Astrocyte (in vitro differentiated cells and primary cell): Measurements from ENCODE around the gene CD9. TPM values are rescaled to one million over a fixed set of nuclear protein-coding genes. Genes with fewer than 3 reads are reported as not detected.

Experiments
- DNase-seq: peaks from one replicate; pipeline ENCODE4 v3.0.0-alpha.2; 2010; ENCODE audit warnings: low read depth
- FAIRE-seq: peaks from 2 replicates; lab custom pipeline; 2011; peaks lifted over from hg19 to GRCh38; lab: Jason Lieb, UNC
- H2AFZ ChIP-seq: 2 replicates; pipeline ENCODE4 v1.6.0; 2012; ENCODE audit warnings: low read depth, low read length, inconsistent platforms
- H3K27ac ChIP-seq: 2 replicates; pipeline ENCODE4 v1.5.1; 2011; ENCODE audit warnings: low read depth, low read length, inconsistent platforms
- H3K27me3 ChIP-seq: 2 replicates; pipeline ENCODE4 v1.6.0; 2011; ENCODE audit warnings: low read length, inconsistent platforms; ENCODE audit not compliant: insufficient read depth
- H3K36me3 ChIP-seq: 2 replicates; pipeline ENCODE4 v1.5.1; 2011; ENCODE audit warnings: low read length, inconsistent platforms; ENCODE audit not compliant: insufficient read depth
- H3K4me1 ChIP-seq: 2 replicates; pipeline ENCODE4 v1.5.1; 2011; ENCODE audit warnings: low read length, inconsistent platforms; ENCODE audit not compliant: insufficient read depth
- H3K4me2 ChIP-seq: 2 replicates; pipeline ENCODE4 v1.6.0; 2012; ENCODE audit warnings: low read length, inconsistent platforms
- H3K4me3 ChIP-seq: 2 replicates; pipeline ENCODE4 v1.5.1; 2011; ENCODE audit warnings: low read depth, mild to moderate bottlenecking, low read length, inconsistent platforms; ENCODE audit not compliant: insufficient read depth
- H3K79me2 ChIP-seq: 2 replicates; pipeline ENCODE4 v1.6.0; 2012; ENCODE audit warnings: mild to moderate bottlenecking, low read length, inconsistent platforms; ENCODE audit not compliant: insufficient read depth
- H3K9ac ChIP-seq: 2 replicates; pipeline ENCODE4 v1.6.0; 2012; ENCODE audit warnings: mild to moderate bottlenecking, low read length, inconsistent platforms
- H3K9me3 ChIP-seq: 2 replicates; pipeline ENCODE4 v1.5.1; 2012; ENCODE audit warnings: low read depth, mild to moderate bottlenecking, low read length, inconsistent platforms; ENCODE audit not compliant: insufficient read depth
- H4K20me1 ChIP-seq: 2 replicates; pipeline ENCODE4 v1.6.0; 2012; ENCODE audit warnings: low read length, inconsistent platforms; ENCODE audit not compliant: insufficient read depth
- H3K27ac Mint-ChIP-seq: one replicate; pipeline ENCODE4 v1.8.0; 2021; ENCODE audit warnings: mild to moderate bottlenecking, mixed read lengths; ENCODE audit not compliant: unreplicated experiment
- H3K27me3 Mint-ChIP-seq: one replicate; pipeline ENCODE4 v1.8.0; 2021; ENCODE audit warnings: low read depth, mixed read lengths; ENCODE audit not compliant: unreplicated experiment
- H3K36me3 Mint-ChIP-seq: one replicate; pipeline ENCODE4 v1.8.0; 2021; ENCODE audit warnings: low read depth, mixed read lengths; ENCODE audit not compliant: unreplicated experiment
- H3K4me1 Mint-ChIP-seq: one replicate; pipeline ENCODE4 v1.8.0; 2021; ENCODE audit warnings: low read depth, mixed read lengths; ENCODE audit not compliant: unreplicated experiment
- H3K4me3 Mint-ChIP-seq: one replicate; pipeline ENCODE4 v1.8.0; 2021; ENCODE audit warnings: mild to moderate bottlenecking, moderate library complexity, mixed read lengths; ENCODE audit not compliant: unreplicated experiment
- H3K9me3 Mint-ChIP-seq: one replicate; pipeline ENCODE4 v1.8.0; 2021; ENCODE audit warnings: mild to moderate bottlenecking, mixed read lengths; ENCODE audit not compliant: unreplicated experiment
- CTCF ChIP-seq: IDR thresholded peaks from 2 replicates; pipeline ENCODE4 v1.5.1; 2011; ENCODE audit warnings: low read depth, mild to moderate bottlenecking, inconsistent platforms, low read length, moderate library complexity; ENCODE audit not compliant: insufficient read depth
- EZH2 ChIP-seq: IDR thresholded peaks from 2 replicates; pipeline ENCODE4 v1.6.1; 2012; ENCODE audit warnings: mild to moderate bottlenecking, low read length, inconsistent platforms; ENCODE audit not compliant: insufficient read depth
- total RNA-seq: library from RNA; stranded (reverse); gene quantifications from 2 replicates; pipeline ENCODE4 v1.2.1, GENCODE V29; 2021

The CD9 gene
- total RNA-seq, 1 donor from 2014 or later, result 52.2 TPM

- H3K4me1 Mint-ChIP-seq, result peaks cover 12% of the 10 kb centered on the region
- no peak for TF ChIP-seq CTCF
- TF ChIP-seq EZH2, result no peak
- no peak for FAIRE-seq
- H3K4me3 Mint-ChIP-seq, result no peak overlapping the region
- H3K27me3 Mint-ChIP-seq, result peaks cover 3% of the 10 kb centered on the region
- Histone ChIP-seq H3K27me3 (no peaks in the 10 kb centered on the region), H4K20me1 (no peaks in the 10 kb centered on the region), H3K27ac (no peak overlapping the region), H3K9ac (no peak overlapping the region), H3K4me1 (peaks cover 8% of the 10 kb centered on the region), H3K9me3 (no peaks in the 10 kb centered on the region), H3K4me2 (no peak overlapping the region), H3K36me3 (no peaks in the 10 kb centered on the region), H2AFZ (no peak overlapping the region), H3K79me2 (no peaks in the 10 kb centered on the region), H3K4me3 (no peak overlapping the region)
- no peaks in the 10 kb centered on the region for H3K9me3 Mint-ChIP-seq
- DNase-seq, result no peak
- H3K36me3 Mint-ChIP-seq, result no peaks in the 10 kb centered on the region
- no peak overlapping the region for H3K27ac Mint-ChIP-seq
Observed at GRCh38 chr12:6269986-6270385, 69.8 kb downstream of the CD9 start.

GRCh38 chr12:6271281-6271680 is 71.1 kb downstream of the CD9 start:
- H3K4me3 ChIP-seq, result no peak overlapping the region
- no peaks in the 10 kb centered on the region for H3K9me3 ChIP-seq
- Mint-ChIP-seq H3K27me3 (peaks cover 11% of the 10 kb centered on the region), H3K9me3 (no peaks in the 10 kb centered on the region), H3K4me3 (no peak overlapping the region), H3K36me3 (no peaks in the 10 kb centered on the region), H3K27ac (no peak overlapping the region), H3K4me1 (peaks cover 12% of the 10 kb centered on the region)
- TF ChIP-seq EZH2 (no peak), CTCF (no peak)
- H3K27ac ChIP-seq, result no peak overlapping the region
- FAIRE-seq (no peak), DNase-seq (no peak)
- no peaks in the 10 kb centered on the region for H3K27me3 ChIP-seq
- H2AFZ ChIP-seq, result no peak overlapping the region
- no peaks in the 10 kb centered on the region for H3K36me3 ChIP-seq
- no peaks in the 10 kb centered on the region for H3K79me2 ChIP-seq
- H3K9ac ChIP-seq, result no peak overlapping the region
- H4K20me1 ChIP-seq, result no peaks in the 10 kb centered on the region
- H3K4me2 ChIP-seq, result no peak overlapping the region
- H3K4me1 ChIP-seq, result peaks cover 8% of the 10 kb centered on the region

GRCh38 chr12:6272300-6273204 is 72.4 kb downstream of the CD9 start:
- Histone ChIP-seq H3K4me2 (no peak overlapping the region), H3K4me1 (peaks cover 8% of the 10 kb centered on the region), H2AFZ (no peak overlapping the region), H3K36me3 (no peaks in the 10 kb centered on the region), H3K79me2 (no peaks in the 10 kb centered on the region), H3K4me3 (no peak overlapping the region), H3K27ac (no peak overlapping the region), H3K9me3 (no peaks in the 10 kb centered on the region), H3K27me3 (no peaks in the 10 kb centered on the region), H4K20me1 (no peaks in the 10 kb centered on the region), H3K9ac (no peak overlapping the region)
- Mint-ChIP-seq H3K36me3 (no peaks in the 10 kb centered on the region), H3K4me1 (peaks cover 12% of the 10 kb centered on the region), H3K27me3 (peaks cover 11% of the 10 kb centered on the region), H3K4me3 (no peak overlapping the region), H3K27ac (no peak overlapping the region), H3K9me3 (no peaks in the 10 kb centered on the region)
- TF ChIP-seq CTCF (no peak), EZH2 (no peak)
- DNase-seq (peak; percentile 74), FAIRE-seq (no peak)
